Measurements from ENCODE around the gene KCNH1. TPM values are rescaled to one million over a fixed set of nuclear protein-coding genes. Genes with fewer than 3 reads are reported as not detected.

The KCNH1 gene, protein sequence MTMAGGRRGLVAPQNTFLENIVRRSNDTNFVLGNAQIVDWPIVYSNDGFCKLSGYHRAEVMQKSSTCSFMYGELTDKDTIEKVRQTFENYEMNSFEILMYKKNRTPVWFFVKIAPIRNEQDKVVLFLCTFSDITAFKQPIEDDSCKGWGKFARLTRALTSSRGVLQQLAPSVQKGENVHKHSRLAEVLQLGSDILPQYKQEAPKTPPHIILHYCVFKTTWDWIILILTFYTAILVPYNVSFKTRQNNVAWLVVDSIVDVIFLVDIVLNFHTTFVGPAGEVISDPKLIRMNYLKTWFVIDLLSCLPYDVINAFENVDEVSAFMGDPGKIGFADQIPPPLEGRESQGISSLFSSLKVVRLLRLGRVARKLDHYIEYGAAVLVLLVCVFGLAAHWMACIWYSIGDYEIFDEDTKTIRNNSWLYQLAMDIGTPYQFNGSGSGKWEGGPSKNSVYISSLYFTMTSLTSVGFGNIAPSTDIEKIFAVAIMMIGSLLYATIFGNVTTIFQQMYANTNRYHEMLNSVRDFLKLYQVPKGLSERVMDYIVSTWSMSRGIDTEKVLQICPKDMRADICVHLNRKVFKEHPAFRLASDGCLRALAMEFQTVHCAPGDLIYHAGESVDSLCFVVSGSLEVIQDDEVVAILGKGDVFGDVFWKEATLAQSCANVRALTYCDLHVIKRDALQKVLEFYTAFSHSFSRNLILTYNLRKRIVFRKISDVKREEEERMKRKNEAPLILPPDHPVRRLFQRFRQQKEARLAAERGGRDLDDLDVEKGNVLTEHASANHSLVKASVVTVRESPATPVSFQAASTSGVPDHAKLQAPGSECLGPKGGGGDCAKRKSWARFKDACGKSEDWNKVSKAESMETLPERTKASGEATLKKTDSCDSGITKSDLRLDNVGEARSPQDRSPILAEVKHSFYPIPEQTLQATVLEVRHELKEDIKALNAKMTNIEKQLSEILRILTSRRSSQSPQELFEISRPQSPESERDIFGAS
- total RNA-seq: 1 to 10 TPM in 1 of 2 donors, under 1 TPM in 1; 0.68 to 1.2 TPM

DNA sequence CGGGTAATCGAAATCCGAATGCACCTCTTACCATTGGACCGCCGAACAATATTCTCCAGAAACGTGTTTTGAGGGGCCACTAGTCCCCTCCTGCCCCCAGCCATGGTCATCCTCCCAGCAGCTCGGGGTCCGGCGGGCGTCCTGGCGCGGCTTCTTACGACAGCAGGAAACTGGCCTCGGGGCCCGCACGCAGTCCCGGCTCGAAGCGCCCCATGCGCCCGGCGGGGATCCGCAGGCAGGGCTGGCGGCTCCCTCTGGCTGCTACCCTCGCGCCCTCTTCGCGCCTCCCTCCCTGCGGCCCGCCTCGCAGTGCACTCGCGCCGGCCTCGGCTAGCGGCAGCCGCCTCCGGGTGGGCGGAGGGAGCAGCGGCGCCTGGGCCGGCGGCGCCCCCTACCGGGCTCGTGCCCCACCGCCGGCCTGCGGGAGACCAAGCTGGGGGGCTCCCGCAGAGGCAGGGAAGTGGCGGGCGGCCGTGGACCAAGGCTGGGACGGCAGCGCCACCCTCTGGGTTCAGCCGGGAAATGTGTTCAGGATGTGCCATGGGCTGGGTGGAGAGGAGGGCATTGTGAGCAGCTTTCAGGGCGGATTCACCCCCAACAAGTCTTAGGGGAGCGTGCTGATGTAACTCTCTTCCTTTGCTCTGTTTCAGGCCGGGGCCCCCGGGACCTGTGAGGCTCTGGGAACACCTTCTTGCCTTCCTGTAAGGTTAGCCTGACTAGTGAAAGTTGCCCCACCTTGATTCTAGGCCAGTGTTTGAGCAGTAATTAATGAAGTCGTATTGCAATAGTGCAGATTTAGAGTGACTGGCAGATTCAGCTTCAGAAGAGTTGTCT lies at the start of gene KCNH1:
TSS of gene KCNH1 (minus strand) at position 313 of the 834 bp plus-strand sequence. CDS start at position 110, 203 bp downstream.
- WGBS: 2% methylated on average over 51 of the region's 61 CpGs
- Histone ChIP-seq H3K27ac (no peak within 1 kb of the TSS), H3K4me3 (peak within 1 kb of the TSS; percentile 31 to 39), H3K36me3 (no peaks in the 10 kb centered on the region), H3K4me1 (replicated peaks) (no peaks in the 10 kb centered on the region), H3K27me3 (replicated peaks; ENCODE audit: insufficient read depth) (no peaks in the 10 kb centered on the region), H3K9me3 (no peaks in the 10 kb centered on the region)
- TF ChIP-seq POLR2AphosphoS5 (IDR thresholded peaks at IDR 0.05): no peak
- no peak for TF ChIP-seq POLR2A (IDR thresholded peaks at IDR 0.05)
- TF ChIP-seq, protein P1, sequence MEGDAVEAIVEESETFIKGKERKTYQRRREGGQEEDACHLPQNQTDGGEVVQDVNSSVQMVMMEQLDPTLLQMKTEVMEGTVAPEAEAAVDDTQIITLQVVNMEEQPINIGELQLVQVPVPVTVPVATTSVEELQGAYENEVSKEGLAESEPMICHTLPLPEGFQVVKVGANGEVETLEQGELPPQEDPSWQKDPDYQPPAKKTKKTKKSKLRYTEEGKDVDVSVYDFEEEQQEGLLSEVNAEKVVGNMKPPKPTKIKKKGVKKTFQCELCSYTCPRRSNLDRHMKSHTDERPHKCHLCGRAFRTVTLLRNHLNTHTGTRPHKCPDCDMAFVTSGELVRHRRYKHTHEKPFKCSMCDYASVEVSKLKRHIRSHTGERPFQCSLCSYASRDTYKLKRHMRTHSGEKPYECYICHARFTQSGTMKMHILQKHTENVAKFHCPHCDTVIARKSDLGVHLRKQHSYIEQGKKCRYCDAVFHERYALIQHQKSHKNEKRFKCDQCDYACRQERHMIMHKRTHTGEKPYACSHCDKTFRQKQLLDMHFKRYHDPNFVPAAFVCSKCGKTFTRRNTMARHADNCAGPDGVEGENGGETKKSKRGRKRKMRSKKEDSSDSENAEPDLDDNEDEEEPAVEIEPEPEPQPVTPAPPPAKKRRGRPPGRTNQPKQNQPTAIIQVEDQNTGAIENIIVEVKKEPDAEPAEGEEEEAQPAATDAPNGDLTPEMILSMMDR (IDR thresholded peaks at IDR 0.05): peak; percentile 80 to 93 (median 88)
- peak; percentile 52 for DNase-seq (ENCODE audit: low spot score)
- intact Hi-C loops (cut with DNase I): loop anchor here (1.0 to 2.0 kb wide), 3 partner anchors 549 to 727 kb away; no protein-coding TSS in a partner anchor

DNA sequence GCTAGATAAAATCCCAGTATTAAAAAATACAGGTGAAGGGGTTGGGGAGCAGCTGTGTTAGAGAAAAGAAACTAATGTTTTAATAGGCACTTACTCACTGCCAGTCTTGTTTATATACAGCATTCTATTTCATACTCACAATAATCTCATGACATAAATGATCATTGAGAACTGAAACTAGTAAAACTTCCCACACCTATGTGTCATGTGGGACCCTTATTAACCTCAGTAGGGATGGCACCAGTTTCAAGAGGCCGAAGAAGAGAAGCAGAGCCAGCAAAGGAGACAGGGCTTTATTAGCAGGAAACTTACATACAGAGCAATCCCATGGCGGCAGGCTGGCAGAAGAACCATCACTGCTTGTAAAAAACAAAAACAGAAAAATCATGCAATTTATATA lies 48.8 kb upstream of the KCNH1 start:
- TF ChIP-seq, protein P1 (IDR thresholded peaks at IDR 0.05): no peak
- TF ChIP-seq POLR2AphosphoS5 (IDR thresholded peaks at IDR 0.05): no peak
- TF ChIP-seq POLR2A (IDR thresholded peaks at IDR 0.05): no peak
- WGBS: 82% methylated on average over 2 of the region's 2 CpGs
- intact Hi-C loops (cut with DNase I): no loop called here

DNA sequence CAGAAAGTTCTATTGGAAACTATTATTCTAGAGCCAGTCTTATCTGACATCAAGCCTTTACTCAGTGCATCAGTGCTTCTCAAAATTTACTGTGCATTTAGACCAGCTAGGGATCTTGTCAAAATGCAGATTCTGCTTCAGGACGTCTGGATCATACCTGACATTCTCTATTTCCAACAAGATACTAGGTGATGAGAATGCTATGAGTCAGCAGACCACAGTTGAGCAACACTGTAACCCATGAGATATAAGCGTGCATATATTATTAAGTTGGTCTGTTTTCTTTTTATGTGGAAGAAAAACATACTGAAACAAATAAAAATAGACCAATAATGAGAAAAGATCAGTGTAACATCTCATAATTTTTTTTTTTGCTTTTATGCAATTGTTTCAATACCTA lies 40.4 kb upstream of the KCNH1 start:
- TF ChIP-seq POLR2A (IDR thresholded peaks at IDR 0.05) (no peak), POLR2AphosphoS5 (IDR thresholded peaks at IDR 0.05) (no peak)
- TF ChIP-seq, protein P1 (IDR thresholded peaks at IDR 0.05): no peak
- no peaks in the 10 kb centered on the region for H3K27me3 ChIP-seq (replicated peaks; ENCODE audit: insufficient read depth)
- H3K36me3 ChIP-seq: no peaks in the 10 kb centered on the region
- intact Hi-C loops (cut with DNase I): no loop called here
- H3K4me1 ChIP-seq (replicated peaks): no peaks in the 10 kb centered on the region
- no peak overlapping the region for H3K27ac ChIP-seq
- no peak overlapping the region for H3K4me3 ChIP-seq
- WGBS: 63% methylated on average over 2 of the region's 2 CpGs
- H3K9me3 ChIP-seq: no peaks in the 10 kb centered on the region
- no peak for DNase-seq (ENCODE audit: low spot score)

More for the DNA sequence above, 48.8 kb upstream of the KCNH1 start:
- H3K4me3 ChIP-seq: no peak overlapping the region
- no peaks in the 10 kb centered on the region for H3K4me1 ChIP-seq (replicated peaks)
- no peaks in the 10 kb centered on the region for H3K9me3 ChIP-seq
- H3K27ac ChIP-seq: no peak overlapping the region
- H3K27me3 ChIP-seq (replicated peaks; ENCODE audit: insufficient read depth): no peaks in the 10 kb centered on the region
- DNase-seq (ENCODE audit: low spot score): no peak
- no peaks in the 10 kb centered on the region for H3K36me3 ChIP-seq

DNA sequence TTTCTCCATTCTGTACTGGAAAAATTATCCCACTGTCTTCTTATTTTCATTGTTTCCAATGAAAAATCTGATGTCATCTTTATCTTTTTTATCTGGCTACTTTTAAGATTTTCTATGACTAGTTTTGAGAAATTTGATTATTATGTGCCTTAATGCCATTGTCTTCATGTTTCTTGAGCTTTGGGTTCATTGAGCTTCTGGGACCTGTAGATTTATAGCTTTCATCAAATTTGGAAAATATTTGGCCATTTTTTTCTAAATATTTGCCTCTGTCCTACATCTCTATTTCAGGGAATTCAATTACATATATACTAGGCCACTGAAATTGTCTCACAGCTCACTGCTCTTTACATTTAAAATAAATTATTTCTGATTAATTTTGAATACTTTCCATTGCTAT lies 38.7 kb upstream of the KCNH1 start:
- no peak for TF ChIP-seq POLR2A (IDR thresholded peaks at IDR 0.05)
- no peak for TF ChIP-seq POLR2AphosphoS5 (IDR thresholded peaks at IDR 0.05)
- TF ChIP-seq, protein P1 (IDR thresholded peaks at IDR 0.05): no peak
- Histone ChIP-seq H3K27me3 (replicated peaks; ENCODE audit: insufficient read depth) (no peaks in the 10 kb centered on the region), H3K36me3 (no peaks in the 10 kb centered on the region), H3K27ac (no peak overlapping the region), H3K4me1 (replicated peaks) (no peaks in the 10 kb centered on the region), H3K9me3 (no peaks in the 10 kb centered on the region), H3K4me3 (no peak overlapping the region)
- DNase-seq (ENCODE audit: low spot score): no peak
- intact Hi-C loops (cut with DNase I): no loop called here

Measured in prostate gland (tissue), 2 donors.